Measurements from ENCODE around the gene NMUR1. TPM values are rescaled to one million over a fixed set of nuclear protein-coding genes. Genes with fewer than 3 reads are reported as not detected.
"Not testable (repeated sequence)": the region's sequence is repeated elsewhere in the genome, so short reads cannot be mapped to it uniquely, and the experiment has no call there.

The NMUR1 gene, protein sequence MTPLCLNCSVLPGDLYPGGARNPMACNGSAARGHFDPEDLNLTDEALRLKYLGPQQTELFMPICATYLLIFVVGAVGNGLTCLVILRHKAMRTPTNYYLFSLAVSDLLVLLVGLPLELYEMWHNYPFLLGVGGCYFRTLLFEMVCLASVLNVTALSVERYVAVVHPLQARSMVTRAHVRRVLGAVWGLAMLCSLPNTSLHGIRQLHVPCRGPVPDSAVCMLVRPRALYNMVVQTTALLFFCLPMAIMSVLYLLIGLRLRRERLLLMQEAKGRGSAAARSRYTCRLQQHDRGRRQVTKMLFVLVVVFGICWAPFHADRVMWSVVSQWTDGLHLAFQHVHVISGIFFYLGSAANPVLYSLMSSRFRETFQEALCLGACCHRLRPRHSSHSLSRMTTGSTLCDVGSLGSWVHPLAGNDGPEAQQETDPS
- not detected in 2 replicates for total RNA-seq

DNA sequence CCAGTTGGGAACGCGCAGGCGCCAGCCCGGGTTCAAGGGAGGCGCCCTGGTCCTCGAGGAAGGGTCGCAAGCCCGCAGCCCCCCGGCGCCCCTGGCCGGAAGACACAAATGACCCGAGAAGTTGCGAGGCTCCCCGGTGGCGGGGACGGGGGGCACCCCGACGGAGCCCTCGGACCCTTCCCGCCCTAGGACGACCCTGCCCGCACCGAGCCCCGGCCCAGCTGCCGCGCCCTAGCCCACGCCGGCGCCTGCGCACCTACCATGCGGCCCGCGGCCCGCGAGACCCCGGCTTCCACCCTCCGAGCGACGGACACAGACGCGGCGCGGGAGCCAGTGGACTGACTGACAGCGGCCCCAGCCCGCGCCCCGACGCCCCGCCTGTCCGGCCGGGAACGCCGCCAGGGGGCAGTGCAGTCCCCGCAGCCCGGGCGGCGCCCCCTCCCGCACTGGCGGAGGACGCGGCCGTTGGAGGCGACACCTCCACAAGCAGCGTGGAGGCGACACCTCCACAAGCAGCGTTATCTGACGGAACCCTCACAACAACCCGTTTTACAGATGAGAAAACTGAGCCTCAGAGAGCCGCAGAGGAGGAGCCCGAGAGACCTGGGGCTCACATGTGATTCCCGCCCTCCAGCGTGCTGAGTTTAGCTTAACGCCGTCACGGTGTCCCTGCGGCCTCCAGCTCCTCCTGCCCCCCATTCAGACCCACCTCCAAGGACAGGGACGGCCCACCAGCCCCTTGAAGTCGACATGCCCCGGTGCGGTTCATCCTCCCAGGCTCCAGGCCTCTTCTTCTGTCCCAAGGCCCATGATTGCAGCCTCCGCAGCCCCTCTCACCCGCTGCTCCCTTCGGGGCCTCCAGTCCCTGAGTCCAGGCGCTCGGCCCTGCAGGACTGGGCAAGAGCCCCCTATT lies at the start of gene NMUR1:
TSS of gene NMUR1 (minus strand) at position 347 of the 913 bp plus-strand sequence. CDS start at position 263, 84 bp downstream.
- no peak for DNase-seq (ENCODE audit: extremely low read depth, low read depth, low spot score)

DNA sequence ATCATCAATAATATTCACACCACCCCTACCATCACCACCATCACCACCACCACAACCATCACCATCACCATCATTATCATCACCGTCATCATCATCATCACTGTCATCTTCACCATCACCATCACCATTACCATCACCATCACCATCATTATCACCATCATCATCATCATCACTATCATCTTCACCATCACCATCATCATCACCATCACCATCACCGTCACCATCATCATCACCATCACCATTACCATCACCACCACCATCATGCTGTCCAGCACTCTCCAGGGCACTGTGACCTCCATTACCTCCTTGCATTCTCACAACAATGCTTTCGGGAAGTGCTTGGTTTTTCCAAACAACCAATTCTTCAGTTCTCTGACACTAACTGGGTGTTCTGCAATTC lies 49.3 kb upstream of the NMUR1 start:
- no peak for DNase-seq (ENCODE audit: extremely low read depth, low read depth, low spot score)

DNA sequence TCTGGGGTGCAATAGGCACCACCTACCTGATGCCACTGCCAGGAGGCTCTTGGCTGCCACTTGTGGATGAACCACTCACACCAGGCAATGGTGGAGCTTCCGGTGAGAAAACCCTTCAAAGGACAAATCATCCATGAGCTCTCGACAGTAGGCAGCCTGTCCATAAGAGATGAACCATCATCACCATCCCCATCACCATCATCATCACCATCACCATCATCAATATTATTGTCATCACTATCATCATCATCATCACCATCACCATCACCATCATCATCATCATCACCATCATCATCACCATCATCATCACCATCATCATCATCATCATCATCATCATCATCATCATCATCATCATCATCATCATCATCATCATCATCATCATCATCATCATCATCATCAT lies 48.4 kb upstream of the NMUR1 start:
- not testable (repeated sequence) for DNase-seq (ENCODE audit: extremely low read depth, low read depth, low spot score)

DNA sequence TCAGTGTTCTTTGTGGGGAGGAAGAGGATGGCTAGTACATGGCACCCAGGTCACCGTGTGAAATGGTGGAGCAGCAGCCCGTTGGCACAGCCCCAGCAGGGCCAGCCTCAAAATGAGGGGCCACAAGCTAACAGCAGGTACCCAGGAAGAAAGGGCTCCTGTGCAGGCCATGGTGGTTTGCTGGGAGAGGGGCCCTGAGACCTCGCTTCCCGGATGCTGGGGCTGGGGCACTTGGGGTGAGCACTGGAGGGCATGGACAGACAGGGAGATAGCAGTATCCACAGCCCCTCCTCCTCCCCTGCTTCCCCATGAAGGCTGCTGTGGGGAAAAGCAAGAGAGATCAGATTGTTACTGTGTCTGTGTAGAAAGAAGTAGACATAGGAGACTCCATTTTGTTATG lies 46.2 kb upstream of the NMUR1 start:
- DNase-seq (ENCODE audit: extremely low read depth, low read depth, low spot score) = no peak

DNA sequence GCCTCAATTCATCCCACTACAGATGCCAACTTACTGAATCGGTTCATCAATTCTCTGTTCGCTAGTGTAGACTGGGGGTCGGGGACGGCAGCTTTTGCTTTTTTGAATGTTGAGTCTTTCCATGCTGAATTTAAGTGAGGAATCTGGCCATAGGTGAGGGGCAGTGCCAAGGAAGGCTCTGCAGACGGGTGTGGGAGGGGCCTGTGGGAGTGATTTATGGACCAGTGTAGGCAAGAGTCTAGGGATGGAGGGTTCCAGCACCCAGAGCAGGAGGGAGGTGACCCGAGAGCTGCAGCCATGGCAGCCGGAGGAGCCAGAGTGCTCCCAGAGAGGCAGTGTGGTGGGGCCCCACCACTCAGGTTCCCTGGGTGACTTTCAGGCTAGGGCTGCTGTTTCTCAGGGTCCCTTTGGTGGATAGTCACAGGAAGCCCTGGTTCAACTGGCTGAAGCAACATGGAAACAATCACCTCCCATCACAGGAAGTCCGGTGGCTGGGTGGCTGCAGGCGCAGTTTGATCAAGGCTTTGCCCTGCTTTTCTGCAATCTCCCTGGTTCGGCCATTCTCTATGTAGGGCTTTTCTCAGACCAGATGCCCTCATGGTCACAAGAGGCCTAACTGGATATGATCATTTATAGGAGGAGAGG lies 45.5 kb upstream of the NMUR1 start:
- no peak for DNase-seq (ENCODE audit: extremely low read depth, low read depth, low spot score)

DNA sequence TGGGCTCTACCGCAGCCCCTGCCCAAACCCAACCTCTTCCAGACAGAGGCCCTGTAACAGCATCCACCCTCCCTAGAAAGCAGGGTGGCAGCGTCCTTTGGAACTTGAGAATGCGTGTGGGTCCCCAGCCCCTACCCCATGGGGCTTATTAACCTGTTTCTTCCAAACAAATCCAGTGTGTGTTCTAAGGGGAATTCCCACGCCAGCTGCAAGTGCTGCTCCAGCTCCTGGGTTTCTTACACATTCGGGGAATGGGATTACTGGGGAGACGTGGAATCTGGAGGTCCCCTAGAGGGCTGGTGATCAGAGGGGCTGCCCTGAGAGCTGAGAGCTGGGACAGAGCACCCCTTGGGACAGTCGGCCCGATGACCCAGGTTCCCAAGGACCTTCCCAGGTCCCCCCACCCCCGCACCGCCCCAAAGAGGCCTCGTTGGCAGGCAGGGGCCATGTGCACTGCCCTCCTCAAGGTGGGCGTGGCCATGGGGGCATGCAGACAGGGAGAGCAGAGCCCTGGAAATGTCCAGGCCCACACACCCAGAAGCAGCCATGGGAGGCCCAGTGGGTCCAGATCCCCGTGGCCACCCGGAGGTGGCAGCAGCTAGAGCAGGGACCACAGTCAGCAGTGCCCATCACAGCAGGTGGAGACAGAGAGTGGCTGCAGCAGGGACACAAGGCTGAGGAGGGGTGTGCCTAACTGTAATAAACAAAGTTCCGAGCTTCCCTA lies 43.6 kb upstream of the NMUR1 start:
- no peak for DNase-seq (ENCODE audit: extremely low read depth, low read depth, low spot score)

DNA sequence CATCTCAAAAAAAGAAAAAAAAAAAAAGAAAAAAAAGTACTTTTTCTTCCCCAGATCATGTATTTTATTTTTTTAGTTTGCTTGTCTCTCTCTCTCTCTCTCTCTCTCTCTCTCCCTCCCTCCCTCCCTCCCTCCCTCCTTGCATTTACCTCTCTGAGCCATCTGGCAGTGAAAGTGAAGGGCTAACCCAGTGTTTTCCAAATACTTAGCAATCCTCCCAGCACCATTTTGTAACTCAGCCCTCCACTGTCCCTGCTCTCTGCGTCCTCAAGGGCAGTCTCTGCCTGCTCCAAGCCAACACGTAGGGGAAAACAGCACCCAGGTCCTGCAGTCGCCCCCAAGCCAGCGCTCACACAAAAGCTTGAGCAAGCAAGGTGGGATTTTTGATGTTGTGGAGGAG lies 42.9 kb upstream of the NMUR1 start:
- no peak for DNase-seq (ENCODE audit: extremely low read depth, low read depth, low spot score)

DNA sequence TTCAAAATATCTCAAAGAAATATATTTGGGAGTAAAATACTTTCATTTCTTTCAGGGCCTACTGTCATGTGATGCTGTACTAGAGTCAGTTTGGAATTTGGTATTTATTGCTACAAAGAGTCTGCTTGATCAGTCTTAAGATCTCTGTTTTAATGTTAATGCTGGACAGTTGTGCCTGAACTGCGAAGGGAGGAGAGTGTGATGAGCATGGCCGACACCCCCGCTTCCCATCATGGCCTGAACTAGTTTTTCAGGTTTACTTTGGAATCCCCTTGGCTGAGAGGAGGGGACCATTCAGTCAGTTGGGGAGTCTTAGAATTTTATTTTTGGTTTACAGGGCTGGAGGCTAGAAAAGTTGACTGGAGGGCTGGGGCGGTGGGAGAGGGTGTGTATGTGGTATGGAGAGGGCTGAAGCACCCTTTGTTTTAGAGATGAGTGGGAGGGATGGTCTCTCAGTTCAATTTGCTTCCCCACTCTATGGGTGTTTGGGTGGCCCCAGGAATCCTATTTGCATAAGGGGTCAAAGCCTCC lies 41.5 kb upstream of the NMUR1 start:
- no peak for DNase-seq (ENCODE audit: extremely low read depth, low read depth, low spot score)

DNA sequence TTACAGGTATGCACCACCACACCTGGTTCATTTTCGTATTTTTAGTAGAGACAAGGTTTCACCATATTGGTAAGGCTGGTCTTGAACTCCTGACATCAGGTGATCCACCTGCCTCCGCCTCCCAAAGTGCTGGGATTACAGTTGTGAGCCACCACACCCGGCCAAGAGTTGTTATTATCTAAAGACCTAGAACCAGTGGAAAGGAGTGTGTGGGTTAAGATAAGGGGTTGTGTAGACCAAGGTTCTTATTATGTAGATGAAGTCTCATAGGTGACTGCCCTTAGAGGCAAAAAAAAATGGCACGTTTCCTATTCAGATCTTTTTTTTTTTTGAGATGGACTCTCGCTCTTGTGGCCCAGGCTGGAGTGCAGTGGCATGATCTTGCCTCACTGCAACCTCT lies 40.7 kb upstream of the NMUR1 start:
- not testable (repeated sequence) for DNase-seq (ENCODE audit: extremely low read depth, low read depth, low spot score)

DNA sequence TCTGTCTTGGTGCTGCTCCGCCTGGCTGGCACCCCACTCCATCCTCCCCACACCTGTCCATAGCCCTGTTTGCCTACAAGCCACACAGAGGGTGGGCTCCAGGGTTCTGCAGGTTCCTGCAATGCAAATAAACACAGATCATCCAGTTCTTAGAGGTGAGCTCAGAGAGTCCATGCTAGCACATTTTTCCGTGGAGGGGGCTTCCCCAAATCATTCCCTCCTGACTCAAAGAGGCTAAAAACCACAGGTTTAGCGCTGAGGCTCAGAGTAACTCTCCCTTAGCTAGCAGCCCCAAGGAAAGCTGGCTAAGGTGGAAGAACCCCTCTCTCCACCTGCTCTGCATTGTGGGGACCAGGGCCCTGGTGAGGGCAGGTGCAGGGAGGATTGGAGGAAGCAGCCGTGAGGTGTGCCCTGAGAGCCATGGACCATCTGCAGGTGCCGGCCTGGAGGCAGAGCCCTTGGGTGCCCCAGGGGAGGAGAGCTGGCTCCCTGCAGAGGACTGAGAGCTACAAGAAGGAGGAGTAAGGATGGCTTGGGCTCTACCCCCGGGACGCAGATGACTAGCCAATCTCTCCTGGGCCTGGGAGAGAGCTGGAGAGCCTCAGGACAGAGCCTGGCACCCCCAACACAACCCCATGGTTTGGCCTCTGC lies 38.7 kb upstream of the NMUR1 start:
- no peak for DNase-seq (ENCODE audit: extremely low read depth, low read depth, low spot score)

DNA sequence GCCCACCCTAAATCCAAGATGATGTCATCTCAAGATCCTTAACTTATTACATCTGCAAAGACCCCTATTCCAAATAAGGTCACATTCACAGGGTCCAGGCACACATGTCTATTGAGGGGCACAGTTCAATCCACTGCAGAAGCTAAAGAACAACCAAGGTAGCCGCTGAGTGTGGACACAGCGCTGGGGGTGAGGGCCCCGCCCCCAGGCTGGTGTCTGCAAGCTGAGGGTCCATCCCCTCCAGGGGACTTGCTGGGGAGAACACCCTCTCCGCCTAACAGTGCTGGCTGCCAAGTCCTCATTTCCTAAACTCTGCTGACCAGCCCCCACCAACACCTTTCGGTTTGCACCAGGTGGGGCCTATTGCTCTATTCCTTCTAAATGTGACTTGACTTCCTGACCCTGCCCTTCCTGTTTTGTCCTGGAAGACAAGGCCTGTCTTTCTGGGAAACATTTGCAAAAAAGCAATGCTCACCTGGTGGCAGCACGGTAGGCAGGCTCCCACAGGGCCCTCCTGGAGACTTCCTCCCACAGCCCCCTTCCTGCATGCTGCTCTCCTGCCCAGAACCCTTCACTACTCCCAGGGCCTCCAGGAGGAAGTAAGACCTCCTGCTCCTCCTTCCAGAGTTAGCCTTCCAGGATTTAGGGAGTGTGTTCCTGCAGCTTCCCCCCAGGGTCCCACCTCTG lies 38.0 kb upstream of the NMUR1 start:
- DNase-seq (ENCODE audit: extremely low read depth, low read depth, low spot score) = no peak

DNA sequence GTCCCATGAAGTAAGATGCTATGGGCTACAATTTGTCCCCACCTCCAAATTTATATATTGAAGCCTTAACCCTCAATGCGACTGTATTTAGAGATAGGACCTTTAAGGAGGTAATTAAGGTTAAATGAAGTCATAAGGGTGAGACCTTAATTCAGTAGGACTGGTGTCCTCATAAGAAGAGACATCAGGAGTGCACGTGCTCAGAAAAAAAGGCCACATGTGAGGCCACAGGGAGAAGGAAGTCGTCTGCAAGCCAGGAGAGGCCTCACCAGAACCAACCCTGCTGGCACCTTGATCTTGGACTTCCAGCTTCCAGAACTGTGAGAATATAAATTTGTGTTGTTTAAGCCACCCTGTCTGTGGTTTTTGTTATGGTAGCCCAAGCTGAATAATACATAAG lies 36.9 kb upstream of the NMUR1 start:
- DNase-seq (ENCODE audit: extremely low read depth, low read depth, low spot score) = no peak

DNA sequence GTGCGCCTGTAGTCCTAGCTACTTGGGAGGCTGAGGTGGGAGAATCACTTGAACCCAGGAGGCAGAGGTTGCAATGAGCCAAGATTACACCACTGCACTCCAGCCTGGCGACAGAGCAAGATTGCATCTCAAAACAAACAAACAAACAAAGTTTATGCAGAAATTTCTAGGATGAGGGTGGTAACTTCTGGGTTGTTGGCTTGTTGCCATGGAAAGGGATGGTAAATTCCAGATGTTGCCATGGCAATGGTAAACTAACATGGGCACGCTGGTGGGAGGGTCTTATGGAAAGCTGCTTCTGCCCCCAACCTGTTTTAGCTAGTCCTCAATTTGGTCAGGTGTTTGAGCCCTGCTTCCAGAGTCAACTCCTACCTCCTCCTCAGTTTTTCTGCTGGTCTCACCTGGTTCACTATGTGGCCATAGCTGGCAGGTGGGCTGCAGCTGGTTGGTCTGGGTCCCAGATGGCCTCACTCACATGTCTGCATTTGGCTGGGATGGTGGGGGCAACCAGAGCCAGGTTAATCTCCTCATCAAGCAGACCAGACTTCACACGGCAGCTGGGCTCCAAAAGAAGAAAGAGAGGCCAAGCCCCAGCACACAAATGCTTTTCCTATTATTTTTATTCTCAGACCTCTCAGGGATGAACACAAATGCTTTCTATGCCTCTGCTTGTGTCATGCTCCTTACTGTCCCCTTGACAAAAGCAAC lies 35.8 kb upstream of the NMUR1 start:
- no peak for DNase-seq (ENCODE audit: extremely low read depth, low read depth, low spot score)

DNA sequence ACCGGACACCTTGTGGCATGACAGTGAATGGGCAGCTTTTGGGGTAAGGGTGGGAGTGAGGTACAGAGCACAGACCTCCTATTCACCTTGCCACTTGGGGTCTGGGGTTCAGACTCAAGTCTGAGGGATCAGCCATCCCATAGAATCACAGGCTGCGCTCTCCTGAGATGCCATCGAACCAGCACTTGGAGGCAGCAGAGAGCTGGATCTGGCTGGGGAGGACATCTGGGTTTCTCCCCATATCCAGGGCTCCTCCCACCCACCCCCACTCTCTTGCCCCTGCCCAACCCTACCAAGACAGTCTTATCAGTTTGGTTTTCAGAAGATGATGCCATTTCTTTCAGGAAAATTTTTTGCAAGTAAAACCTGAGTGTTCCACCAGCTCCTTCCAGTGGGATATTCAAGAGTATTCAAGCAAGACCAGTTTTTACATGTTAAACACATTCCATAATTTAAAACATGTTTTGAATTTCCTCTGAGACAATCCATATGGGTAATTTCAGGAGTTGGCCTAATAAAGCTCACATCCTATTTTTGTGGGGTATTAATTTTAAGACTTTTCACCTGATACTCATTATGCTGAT lies 33.2 kb upstream of the NMUR1 start:
- peak; percentile 22 for DNase-seq (ENCODE audit: extremely low read depth, low read depth, low spot score)

DNA sequence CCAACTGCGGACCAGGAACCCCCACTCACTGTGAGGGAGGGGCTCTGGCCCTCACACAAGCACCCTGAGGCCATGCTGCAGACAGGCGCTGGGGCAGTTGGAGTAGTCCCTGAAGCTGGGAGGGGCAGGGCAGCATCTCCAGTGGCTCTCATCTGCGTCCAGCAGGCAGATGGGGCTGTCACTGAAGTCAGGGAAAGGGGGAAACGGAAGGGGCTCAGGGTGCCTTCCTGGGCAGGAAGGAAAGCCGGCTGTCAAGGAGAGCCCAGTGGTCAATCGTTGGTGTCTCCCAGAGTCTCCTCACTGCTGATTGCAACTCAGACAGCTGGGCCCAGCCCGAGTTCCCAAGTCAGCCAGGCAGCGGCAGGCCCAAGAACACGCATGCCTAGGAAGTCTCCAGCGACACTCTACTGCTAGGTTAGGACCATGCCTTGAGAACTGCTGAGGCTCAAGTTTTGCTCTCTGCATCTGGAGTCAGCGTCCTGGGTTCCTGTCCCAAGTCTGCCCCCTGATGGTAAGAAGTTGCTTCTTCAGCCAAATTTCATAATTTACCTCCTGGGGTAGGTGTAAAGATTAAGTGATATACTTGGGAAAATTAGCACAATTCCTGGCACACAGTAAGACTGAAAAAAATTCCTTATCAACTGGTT lies 27.4 kb upstream of the NMUR1 start:
- DNase-seq (ENCODE audit: extremely low read depth, low read depth, low spot score) = peak; percentile 41

DNA sequence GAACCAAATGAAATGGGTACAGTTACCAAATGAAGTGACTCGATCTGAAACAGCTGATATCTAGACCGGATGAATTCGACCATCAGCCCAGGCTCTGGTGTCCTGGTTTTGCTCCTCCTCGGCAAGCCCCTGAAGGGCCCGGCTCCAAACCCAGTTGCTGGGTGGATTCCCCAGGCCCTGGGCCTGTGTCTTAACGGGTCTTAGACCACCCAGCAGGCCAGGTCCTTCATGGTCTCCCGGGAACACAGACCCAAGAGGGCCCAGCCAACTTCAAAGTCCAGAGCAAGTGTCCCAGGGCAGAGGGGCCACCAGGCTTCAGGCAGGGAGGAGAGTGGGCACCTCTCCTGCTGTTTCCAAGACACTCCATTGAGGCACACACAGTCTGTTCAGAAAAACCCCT lies 26.7 kb upstream of the NMUR1 start:
- DNase-seq (ENCODE audit: extremely low read depth, low read depth, low spot score) = no peak

DNA sequence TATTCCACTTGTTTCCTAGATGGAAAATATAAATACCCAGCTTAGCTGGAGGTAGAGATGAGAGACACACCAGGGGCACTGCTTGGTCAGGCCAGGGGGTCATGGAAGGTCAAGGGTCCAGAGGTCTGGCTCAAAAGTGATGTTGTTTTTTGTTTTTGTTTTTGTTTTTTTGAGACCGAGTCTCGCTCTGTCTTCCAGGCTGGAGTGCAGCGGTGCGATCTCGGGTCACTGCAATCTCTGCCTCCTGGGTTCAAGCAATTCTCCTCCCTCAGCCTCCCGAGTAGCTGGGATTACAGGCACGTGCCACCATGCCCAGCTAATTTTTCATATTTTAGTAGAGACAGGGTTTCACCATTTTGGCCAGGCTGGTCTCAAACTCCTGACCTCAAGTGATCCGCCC lies 26.3 kb upstream of the NMUR1 start:
- DNase-seq (ENCODE audit: extremely low read depth, low read depth, low spot score) = not testable (repeated sequence)
